HG02840 (cell line): ENCODE measurements around the gene ACER3.
"Not testable (repeated sequence)": the region's sequence is repeated elsewhere in the genome, so short reads cannot be mapped to it uniquely, and the experiment has no call there.

Experiments
- ATAC-seq: cut with Tn5 transposase; IDR thresholded peaks from one replicate; pipeline ENCODE4 v1.9.1; 2021; ENCODE audit warnings: mild to moderate bottlenecking, moderate library complexity, moderate number of reproducible peaks; ENCODE audit not compliant: unreplicated experiment, low FRiP score

The ACER3 gene

DNA sequence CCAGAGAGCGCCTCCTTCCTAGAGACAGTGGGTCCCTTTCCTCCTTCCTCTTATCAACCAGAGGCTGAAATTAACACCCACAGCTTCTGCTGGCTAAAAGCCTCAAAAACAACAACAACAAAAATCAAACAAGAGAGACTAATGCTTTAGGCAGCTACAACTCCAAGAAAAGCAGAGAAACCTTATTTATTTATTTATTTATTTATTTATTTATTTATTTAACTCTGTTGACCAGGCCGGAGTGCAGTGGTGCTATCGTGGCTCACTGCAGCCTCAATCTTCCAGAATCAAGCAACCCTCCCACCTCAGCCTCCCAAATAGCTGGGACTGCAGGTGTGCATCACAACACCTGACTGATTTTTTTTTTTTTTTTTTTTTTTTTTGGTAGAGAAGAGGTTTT is 170.9 kb downstream of the ACER3 start:
- ATAC-seq: no peak

DNA sequence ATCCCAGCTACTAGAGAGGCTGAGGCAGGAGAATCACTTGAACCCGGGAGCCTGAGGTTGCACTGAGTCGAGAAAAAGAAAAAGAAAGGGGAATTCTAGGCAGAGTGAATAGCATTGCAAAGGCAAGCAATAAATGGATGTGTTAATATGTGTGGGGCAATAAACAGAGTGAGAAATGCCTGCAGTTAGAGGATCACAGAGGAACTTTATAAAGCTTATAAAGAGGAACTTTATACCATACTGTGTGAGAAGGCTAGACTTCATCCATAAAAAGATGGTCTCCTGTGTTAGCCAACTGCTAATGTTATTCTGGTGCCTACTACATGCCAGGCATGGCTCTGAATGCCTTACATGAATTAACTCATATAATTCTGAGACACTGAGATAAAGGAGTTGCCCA is 174.3 kb downstream of the ACER3 start:
- ATAC-seq: no peak

DNA sequence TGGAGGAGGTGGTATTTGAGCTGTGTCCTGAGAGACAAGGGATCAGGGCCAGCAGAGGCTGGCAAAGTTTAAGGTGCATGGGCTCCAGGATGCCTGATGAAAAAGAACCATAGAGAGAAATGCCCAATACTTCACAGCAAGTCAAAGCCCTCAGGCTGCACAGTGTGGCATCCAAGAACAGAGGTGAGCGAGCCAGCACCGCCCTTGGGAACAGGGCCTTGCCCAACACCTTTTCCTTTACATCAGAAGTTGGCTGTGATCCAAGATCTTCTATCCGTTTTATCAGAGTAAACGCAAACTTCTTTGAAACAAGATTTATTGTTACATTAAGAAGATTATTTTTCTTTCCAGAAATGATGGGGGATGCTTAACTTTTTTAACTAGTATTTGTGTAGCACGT is 174.9 kb downstream of the ACER3 start:
- no peak for ATAC-seq

DNA sequence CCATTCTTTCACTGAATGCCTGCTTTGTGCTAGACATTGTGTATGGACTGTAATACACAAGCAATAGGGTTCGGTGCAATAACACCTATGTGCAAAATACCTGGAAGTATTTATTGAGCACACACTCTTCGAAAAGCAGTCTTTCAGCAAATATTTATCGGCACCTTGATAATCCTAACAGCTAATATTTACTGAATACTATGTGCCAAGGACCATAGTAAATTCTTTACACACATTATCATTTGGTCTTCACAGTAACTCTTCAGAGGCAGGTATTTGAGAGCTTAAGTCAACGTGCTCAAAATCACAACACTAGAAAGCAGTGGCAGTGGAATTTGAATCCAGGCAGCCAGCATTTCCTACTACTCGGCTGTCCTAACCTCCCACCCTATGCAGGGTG is 175.7 kb downstream of the ACER3 start:
- ATAC-seq: no peak

DNA sequence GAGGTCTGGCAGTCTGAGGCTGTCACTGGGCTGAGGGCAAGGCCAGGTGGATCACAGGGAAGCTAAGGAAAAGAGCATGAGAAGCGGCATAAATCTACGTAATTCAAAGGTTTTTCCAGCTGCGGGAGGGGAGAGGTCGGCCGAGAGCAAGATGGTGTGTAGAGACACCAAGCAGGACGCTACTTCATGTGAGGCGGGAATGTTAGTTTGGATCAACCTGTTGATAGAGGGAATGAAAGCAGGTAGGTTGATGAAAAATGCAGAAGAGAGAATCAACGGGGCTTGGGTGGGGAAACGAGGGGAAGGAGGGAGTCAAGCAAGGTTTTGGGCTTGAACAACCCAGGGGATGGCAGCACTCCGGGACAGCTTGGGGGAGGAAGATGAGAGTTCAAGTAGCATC is 176.3 kb downstream of the ACER3 start:
- no peak for ATAC-seq

DNA sequence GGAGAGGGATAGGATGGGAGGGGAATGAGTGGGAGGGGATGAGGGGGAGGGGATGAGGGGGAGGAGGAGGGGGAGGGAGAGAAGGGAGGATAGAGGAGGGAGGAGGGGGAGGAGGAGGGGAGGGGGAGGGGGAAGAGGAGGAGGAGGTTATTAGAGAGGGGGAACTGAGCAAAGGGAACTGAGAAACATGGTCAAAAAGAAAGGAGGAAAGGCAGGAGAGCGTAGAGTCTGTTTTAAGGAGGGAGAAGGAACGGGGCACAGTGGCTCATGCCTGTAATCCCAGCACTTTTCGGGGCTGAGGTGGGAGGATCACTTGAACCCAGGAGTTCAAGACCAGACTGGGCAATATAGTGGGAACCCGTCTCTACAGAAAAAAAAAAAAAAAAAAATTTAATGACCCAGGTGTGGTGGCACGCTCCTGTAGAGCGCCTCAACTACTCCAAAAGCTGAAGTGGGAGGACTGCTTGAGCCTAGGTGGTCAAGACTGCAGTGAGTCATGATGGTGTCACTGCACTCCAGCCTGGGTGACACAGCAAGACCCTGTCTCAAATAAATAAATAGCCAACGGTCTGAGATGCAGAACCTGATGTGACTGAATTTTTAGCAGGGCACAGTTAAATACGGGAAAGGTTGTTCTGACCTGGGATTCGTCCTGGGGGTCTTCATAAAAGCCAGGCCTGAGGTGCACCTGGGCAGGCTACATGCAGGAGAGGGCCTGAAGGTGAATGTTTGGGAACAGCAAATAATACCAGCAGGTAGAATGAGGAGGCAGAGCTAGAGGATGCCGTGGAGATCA is 177.5 kb downstream of the ACER3 start:
- ATAC-seq: no peak

DNA sequence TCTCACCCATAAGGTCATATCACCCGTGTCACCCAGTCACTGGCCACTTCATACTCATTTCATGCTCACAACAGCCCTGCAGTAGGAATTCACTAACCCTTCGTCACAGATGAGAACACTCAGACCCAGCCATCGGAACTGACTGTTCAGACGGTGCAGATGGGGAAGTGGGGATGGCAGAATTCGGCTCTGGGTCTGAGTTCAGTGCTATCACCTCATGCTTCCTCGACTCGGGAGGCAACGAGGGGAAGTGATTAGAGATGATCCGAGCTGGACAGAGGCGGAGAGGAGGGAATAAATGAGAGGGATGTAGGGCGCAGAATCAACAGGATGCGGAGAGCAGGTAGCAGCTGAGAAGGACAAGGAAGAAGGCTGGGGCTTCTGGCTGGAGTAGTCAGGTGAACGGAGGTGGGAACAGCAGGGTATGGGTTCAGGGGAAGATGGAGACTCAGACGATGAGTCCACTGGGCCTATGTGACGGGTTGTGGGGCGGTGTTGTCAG is 178.2 kb downstream of the ACER3 start:
- ATAC-seq: no peak

DNA sequence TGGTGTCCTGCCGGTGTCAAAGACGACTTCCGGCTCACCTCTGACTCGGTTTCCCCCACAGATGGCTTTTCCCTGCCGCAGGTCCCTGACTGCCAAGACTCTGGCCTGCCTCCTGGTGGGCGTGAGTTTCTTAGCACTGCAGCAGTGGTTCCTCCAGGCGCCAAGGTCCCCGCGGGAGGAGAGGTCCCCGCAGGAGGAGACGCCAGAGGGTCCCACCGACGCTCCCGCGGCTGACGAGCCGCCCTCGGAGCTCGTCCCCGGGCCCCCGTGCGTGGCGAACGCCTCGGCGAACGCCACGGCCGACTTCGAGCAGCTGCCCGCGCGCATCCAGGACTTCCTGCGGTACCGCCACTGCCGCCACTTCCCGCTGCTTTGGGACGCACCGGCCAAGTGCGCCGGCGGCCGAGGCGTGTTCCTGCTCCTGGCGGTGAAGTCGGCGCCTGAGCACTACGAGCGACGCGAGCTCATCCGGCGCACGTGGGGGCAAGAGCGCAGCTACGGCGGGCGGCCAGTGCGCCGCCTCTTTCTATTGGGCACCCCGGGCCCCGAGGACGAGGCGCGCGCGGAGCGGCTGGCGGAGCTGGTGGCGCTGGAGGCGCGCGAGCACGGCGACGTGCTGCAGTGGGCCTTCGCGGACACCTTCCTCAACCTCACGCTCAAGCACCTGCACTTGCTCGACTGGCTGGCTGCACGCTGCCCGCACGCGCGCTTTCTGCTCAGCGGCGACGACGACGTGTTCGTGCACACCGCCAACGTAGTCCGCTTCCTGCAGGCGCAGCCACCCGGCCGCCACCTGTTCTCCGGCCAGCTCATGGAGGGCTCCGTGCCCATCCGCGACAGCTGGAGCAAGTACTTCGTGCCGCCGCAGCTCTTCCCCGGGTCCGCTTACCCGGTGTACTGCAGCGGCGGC is 179.0 kb downstream of the ACER3 start:
- ATAC-seq: no peak

DNA sequence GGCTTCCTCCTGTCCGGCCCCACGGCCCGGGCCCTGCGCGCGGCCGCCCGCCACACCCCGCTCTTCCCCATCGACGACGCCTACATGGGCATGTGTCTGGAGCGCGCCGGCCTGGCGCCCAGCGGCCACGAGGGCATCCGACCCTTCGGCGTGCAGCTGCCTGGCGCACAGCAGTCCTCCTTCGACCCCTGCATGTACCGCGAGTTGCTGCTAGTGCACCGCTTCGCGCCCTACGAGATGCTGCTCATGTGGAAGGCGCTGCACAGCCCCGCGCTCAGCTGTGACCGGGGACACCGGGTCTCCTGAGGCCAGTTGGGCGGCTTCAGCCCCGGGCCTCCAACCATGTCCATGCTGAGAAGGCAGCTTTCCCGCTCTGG is 179.7 kb downstream of the ACER3 start:
- no peak for ATAC-seq

DNA sequence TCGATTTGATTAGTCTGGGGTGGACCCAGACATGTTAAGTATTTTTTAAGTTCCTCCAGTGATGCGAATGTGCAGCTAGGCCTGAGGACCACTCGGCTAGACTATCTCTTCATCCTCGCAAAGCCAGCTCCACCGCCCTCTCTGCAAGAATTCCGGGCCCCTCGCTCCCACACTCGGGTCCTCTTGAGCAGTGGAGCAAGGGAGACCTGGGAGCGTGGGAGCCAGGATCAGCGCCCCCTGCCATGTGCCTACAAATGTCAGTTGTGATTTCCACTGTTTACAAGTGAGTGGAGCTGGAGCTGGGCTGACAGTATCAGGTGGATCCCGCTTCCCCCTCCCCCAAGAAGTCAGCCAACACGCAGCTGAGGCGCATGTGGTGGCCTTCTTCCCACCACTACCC is 180.2 kb downstream of the ACER3 start:
- ATAC-seq: no peak

DNA sequence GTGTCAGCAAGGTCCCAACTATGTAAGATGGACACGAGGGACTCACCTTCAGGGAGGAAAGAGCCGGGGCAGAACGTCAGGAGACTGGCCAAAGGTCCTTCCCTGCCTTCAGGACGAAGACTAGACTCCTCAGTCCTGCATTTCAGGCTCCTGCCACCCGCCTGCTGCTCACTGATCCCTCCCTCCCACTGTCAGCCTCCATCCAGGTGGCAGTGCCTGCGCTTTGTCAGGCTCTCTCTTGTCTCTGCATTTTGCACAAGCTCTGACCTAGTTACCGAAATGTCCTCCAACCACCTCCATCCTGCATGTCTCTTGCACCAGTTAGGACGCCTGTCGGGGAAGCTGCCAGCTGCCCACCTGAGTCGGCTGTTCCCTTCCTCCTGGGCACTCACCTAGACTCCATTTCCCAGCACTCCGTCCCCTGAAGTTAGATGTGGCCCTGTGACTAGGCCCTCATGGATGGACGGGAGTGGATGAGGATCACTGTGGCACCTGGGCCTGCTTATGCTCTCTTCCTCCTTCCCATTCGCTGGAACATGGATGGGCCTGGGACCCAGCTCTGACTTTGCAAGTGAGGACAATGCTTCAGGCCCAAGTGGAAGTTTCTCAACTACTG is 181.5 kb downstream of the ACER3 start:
- ATAC-seq: no peak

DNA sequence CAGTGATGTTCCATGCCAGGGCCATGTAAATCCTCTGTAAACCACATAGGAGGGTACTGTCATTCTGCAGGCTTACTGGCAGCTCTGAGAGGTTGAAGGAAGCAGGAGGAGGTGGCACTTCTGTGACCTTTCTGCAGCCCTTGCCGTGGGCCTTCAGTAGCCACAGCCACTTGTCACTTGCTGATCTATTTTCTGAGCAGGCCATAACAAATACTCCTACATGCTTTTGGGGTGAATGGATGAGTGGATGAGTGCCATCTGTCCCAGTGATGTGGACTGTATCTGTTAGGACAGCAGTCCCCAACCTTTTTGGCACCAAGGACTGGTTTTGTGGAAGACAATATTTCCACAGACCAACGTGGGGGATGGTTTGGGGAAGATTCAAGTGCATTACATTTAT is 183.6 kb downstream of the ACER3 start:
- ATAC-seq: no peak

DNA sequence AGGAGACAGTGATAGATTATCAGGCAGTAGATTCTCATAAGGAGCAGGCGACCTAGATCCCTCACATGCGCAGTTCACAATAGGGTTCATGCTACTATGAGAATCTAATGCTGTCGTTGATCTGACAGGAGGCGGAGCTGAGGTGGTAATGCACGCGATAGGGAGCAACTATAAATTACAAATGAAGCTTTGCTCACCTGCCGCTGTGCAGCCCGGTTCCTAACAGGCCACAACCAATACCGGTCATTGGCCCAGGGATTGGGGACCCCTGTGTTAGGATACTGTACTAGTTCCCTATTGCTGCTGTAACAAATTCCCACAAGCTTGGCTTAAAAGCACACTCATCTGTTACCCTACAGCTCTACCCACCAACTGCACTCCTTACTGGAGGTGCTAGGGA is 184.2 kb downstream of the ACER3 start:
- ATAC-seq: no peak

DNA sequence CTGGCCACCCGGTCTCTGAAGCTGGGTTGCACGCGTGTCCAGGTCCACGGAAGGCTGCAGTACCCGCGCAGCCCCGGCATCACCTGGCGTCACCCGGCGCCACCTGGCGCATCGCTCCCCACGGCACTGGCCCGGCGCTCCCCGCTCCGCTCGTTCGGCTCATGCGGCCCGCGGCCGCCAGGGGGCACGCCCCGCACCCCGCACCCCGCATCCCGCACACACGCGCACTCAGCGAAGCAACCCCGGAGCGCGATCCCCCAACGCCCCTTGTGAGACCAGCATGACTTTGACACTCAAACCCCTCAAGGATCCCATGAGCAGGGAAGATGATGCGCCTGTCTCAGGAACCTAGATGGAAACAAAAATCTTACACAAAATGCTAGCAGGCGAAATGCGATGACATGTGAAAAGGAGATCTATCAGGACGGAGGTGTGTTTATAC is 185.4 kb downstream of the ACER3 start:
- ATAC-seq: no peak

DNA sequence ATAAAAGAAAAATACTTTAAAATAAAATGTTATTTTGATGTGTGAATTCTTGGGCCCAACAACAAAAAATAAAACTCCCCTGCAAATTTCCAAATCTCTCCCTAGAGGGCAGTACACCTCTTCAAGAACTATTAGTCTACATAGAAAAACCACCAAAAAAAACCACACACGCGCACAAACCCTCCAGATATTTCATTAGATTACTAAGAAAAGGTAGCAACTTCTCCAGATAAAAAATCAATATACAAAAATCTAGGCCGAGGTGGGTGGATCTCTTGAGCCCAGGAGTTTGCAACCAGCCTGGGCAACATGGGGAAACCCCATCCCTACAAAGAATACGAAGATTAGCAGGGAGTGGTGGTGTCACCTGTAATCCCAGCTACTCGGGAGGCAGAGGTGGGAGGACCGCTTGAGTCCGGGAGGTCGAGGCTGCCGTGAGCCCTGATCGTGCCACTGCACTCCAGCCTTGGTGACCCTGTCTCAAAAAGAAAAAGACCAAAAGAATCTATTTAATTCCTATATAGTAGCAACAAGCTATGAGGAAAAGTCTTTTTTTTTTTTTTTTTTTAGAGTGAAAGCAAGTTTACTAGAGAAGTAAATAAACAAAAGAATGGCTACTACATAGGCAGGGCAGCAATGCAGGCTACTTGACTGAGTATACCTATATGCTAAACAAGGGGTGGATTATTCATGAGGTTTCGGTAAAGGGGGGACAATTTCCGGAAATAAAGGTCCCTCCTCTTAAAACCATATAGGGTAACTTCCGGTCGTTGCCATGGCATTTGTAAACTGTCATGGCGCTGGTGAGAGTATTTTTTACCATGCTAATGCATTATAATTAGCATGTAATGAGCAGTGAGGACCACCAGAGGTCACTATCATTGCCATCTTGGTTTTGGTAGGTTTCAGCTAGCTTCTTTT is 186.5 kb downstream of the ACER3 start:
- peak; percentile 64 for ATAC-seq

DNA sequence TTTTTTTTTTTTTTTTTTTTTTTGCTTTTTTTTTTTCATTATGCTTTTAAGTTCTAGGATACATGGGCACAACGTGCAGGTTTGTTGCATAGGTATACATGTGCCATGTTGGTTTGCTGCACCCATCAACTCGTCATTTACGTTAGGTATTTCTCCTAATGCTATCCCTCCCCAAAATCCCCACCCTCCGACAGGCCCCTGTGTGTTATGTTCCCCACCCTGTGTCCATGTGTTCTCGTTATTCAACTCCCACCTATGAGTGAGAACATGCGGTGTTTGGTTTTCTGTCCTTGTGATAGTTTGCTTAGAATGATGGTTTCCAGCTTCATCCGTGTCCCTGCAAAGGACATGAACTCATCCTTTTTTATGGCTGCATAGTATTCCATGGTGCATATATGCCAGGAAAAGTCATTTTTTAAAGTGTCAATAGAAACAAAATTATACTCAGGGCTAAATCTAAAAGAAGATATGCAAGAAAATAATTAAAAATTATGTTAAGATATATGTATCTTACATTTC is 187.3 kb downstream of the ACER3 start:
- not testable (repeated sequence) for ATAC-seq

DNA sequence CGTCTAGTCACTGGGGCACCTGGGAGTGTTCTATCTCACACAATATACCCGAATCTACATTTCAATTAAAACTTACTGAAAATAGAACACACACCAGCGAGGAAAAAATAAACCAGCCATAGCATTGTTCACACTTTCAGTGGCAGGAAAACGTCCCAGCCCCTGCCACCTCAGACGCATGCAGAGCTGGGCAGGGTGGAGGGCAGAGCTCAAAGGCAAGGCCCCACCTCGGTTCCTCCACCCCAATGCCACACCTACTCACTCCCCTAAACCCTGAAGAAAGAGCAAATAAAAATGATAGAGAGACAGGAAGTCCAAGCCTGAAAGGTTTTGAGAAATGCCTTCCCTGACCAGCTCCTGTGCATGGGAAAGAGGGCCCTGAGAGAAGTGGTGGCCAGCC is 188.3 kb downstream of the ACER3 start:
- ATAC-seq: no peak

DNA sequence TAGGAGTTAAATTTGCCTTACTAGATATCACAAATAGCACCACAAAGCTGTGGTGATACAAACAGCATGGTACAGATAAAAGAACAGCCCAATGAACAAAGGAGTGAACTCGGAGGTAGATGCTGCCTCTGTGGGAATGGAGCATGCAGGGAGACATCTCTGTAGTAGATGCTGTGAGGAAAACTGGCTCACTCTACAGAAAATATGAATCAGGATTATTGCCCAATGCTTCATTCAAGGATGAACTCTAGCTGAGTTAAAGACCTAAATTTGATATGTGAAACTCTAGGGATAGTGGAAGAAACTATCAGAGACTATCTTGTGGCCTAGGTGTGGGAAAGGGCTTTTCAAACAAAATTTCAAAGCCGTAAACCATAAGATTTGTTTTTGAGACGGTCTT is 190.8 kb downstream of the ACER3 start:
- no peak for ATAC-seq

DNA sequence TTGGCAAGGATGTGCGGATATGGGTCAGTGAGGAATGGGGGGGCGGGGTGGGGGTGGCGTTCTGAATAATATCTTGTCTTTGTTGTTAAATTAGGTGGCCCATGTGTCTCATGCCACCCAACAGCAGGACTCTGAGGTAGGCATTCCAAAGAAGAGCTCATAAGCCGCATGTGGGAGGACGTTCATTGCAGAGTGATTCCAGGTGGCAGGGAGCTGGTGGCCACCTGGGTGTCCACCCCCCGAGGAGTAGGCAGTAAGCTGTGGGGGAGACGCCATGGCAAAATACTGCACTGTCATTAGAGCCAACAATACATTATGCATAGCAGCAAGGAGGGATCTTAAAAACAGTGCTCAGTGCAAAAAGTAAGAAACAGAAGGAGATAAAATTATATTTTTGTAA is 191.8 kb downstream of the ACER3 start:
- ATAC-seq: no peak
